ENCODE measurements around the gene WDR75. TPM values are rescaled to one million over a fixed set of nuclear protein-coding genes. Genes with fewer than 3 reads are reported as not detected.
A peak's percentile ranks its signal among the peaks of the same experiment; 100 is the strongest.

Gene WDR75
- total and polyA plus RNA-seq, 9 of the 15 experiments (the other 6 are each of a cell fraction or from before 2014, with no cell fraction given), result 50.9 to 111 (median 76.4) TPM

DNA sequence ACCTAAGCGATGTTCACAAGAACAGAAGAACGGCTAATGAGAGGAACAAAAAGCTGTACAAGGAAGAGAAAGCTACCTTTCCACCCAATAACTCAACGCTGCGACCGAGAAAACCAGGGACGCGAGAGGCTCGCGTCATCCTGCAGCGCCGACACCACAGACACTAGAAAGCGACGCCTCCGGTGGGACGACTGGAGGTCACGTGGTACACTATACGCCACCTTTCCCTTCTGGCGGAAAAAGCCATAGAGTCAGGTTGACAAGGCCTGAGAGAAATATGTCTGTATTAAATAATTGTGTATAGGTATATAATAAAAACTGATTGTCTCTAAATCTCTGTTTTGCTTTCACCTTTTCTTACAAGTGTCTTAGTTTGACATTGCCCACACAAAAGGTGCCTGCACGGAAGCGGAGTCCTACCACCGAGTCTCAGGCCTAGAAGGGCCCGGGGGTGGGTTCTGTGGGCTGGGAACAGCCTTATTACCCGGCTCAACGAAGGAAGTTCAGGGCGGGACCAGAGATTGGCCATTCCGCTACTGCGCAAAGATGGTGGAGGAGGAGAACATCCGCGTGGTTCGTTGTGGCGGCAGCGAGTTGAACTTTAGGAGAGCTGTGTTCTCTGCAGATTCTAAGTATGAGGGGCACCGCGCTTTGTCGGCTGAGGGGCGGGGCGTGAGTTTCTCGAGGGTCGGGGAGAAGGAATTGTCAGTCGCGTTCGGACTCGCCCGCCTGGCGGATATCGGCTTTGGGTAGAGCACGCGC, at the start of gene WDR75 (continued):
- TF ChIP-seq NCOR1 (IDR thresholded peaks at IDR 0.05) (no peak), CBFA2T3 (IDR thresholded peaks at IDR 0.05) (no peak), GABPB2 (CRISPR knock-in tag; conservative IDR thresholded peaks at IDR 0.05) (no peak), FOXM1 (IDR thresholded peaks at IDR 0.05; ENCODE audit: low read depth) (no peak), FOXM1 (CRISPR knock-in tag; IDR thresholded peaks at IDR 0.05; ENCODE audit: low read depth) (no peak), TAL1 (IDR thresholded peaks at IDR 0.05) (no peak), ZNF507 (tag; conservative IDR thresholded peaks at IDR 0.05) (no peak), MNT (conservative IDR thresholded peaks at IDR 0.05) (peak; percentile 74 to 88), ZNF79 (CRISPR knock-in tag; IDR thresholded peaks at IDR 0.05; ENCODE audit: low read depth) (no peak), ZNF224 (CRISPR knock-in tag; IDR thresholded peaks at IDR 0.05) (no peak), MBD2 (IDR thresholded peaks at IDR 0.05; ENCODE audit: borderline replicate concordance, low read depth) (no peak; the same call in 1 of the 2 replicates), SRF (CRISPR knock-in tag; IDR thresholded peaks at IDR 0.05) (no peak), POLR3A (IDR thresholded peaks at IDR 0.05; ENCODE audit: borderline replicate concordance, extremely low read depth, insufficient read depth, insufficient read length) (no peak), TBP (optimal IDR thresholded peaks at IDR 0.05; ENCODE audit: low read depth, low read length) (peak; percentile 95), ZNF592 (IDR thresholded peaks at IDR 0.05) (no peak), ZNF280B (CRISPR knock-in tag; IDR thresholded peaks at IDR 0.05) (no peak), POU5F1 (IDR thresholded peaks at IDR 0.05; ENCODE audit: borderline replicate concordance, low read depth, low read length, partially characterized antibody) (no peak), FUS (optimal IDR thresholded peaks at IDR 0.05; ENCODE audit: low read depth, low read length) (no peak), CBX2 (IDR thresholded peaks at IDR 0.05; ENCODE audit: insufficient read depth, low read length, poor library complexity, severe bottlenecking) (no peak), EWSR1 (IDR thresholded peaks at IDR 0.05; ENCODE audit: borderline replicate concordance, low read depth, partially characterized antibody) (no peak)
- TF ChIP-seq, protein P1, sequence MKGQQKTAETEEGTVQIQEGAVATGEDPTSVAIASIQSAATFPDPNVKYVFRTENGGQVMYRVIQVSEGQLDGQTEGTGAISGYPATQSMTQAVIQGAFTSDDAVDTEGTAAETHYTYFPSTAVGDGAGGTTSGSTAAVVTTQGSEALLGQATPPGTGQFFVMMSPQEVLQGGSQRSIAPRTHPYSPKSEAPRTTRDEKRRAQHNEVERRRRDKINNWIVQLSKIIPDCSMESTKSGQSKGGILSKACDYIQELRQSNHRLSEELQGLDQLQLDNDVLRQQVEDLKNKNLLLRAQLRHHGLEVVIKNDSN (CRISPR knock-in tag; IDR thresholded peaks at IDR 0.05), result peak; percentile 95
